ENCODE measurements around the gene TMEM14B. TPM values are rescaled to one million over a fixed set of nuclear protein-coding genes. Genes with fewer than 3 reads are reported as not detected.
"Not testable (repeated sequence)": the region's sequence is repeated elsewhere in the genome, so short reads cannot be mapped to it uniquely, and the experiment has no call there.

Gene TMEM14B
- total RNA-seq, 1 experiment from 2014 or later: 181 TPM

GRCh38 chr6:10746915-10747250 is 722 bp upstream of the TMEM14B start:
- no peak for DNase-seq (ENCODE audit: low read depth)

- no peak for DNase-seq (ENCODE audit: low read depth)
These were observed 2.1 kb downstream of the TMEM14B start for GRCh38 chr6:10749734-10750133.

GRCh38 chr6:10750568-10750967 is 3.0 kb downstream of the TMEM14B start:
- not testable (repeated sequence) for DNase-seq (ENCODE audit: low read depth)

DNA sequence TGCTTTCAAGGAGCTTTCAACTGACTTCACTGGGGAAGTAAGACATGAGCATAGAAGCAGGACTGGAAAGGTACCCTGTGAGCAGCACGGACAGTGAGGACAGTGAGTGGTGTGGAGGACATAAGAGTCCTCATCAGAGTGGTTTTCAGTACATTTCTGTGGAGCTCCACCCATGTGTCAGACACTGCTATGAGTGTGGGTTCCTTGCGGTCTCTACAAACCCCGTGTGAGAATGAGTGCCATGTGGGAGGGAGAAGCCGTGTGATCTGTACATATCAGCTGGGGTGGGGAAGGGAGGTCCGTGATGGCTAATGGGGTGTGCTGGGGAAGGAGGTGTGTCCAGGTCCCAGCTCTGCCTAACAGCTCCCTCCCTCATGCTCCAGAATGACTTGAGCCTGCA is 4.2 kb downstream of the TMEM14B start:
- not testable (repeated sequence) for DNase-seq (ENCODE audit: low read depth)

DNA sequence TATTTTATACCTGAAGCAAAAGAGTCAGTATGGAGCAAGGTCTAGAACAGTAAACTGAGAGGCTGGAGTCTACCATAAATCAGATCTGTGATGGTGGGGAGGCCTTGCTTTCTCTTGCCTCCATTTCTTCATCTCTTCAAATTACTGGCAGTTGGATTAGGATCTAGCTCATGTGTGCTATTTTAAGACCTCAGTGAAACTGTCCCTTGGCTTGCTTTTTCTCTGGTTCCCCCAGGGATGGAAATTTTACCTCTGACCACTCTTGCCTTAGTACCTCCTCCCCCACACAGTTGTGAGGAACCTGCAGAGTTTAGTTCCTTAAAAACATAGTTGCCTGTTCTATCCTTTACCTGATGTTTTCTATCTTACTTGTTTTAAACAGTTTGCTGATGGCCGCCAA is 8.5 kb downstream of the TMEM14B start:
- DNase-seq (ENCODE audit: low read depth): no peak

- peak; percentile 95 for DNase-seq (ENCODE audit: low read depth)
These were observed 11.8 kb downstream of the TMEM14B start for GRCh38 chr6:10759312-10759839.

GRCh38 chr6:10759884-10760329 is 12.3 kb downstream of the TMEM14B start:
- peak; percentile 79 for DNase-seq (ENCODE audit: low read depth)

- DNase-seq (ENCODE audit: low read depth): peak; percentile 47
These were observed 15.4 kb downstream of the TMEM14B start for GRCh38 chr6:10763006-10763405.

- DNase-seq (ENCODE audit: low read depth): no peak
These were observed 21.8 kb downstream of the TMEM14B start for GRCh38 chr6:10769419-10769818.

DNA sequence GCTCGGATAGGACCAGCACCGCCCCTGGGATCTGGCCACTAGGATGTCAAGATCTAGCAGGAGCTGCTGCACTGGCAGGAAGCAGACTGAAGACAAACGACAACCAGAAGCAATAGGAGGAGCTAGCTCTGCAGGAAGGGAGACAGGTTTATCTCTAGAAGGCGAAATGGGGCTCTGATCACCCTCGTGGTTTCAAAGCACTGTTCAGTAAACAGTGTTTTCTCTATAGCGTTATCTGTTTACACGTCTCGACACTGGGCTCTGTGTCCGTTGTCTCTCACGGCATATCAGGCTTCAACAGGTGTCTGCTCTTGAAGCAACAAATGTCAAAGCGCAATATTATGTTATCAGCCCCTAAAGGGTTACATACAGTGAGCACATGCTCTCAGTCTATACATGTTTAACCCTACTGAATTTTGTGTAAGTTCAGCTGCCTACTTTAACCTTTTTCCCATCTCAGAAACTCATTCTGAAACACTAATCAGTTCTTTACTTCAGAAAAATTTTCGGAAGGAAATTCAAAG is 23.8 kb downstream of the TMEM14B start:
- no peak for DNase-seq (ENCODE audit: low read depth)

- no peak for DNase-seq (ENCODE audit: low read depth)
These were observed 30.6 kb downstream of the TMEM14B start for GRCh38 chr6:10778230-10778629.

DNA sequence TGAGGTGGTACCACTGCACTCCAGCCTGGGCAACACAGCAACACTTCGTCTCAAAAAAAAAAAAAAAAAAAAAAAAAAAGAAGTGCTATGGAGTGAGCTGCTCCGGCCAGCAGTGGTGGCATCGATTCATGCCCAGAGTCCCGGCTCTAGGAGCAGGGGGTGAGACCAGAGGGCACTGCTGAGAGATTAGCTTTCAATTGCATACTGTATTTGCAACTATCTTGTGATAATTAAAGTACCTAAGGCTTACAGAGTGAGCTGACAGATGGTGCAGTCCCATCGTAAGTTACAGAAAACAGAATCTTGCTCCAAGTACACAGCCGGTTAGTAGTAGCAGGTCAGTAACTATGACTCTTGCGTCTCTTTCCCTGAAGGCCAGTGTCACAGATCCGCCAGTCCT is 31.5 kb downstream of the TMEM14B start:
- no peak for DNase-seq (ENCODE audit: low read depth)

DNA sequence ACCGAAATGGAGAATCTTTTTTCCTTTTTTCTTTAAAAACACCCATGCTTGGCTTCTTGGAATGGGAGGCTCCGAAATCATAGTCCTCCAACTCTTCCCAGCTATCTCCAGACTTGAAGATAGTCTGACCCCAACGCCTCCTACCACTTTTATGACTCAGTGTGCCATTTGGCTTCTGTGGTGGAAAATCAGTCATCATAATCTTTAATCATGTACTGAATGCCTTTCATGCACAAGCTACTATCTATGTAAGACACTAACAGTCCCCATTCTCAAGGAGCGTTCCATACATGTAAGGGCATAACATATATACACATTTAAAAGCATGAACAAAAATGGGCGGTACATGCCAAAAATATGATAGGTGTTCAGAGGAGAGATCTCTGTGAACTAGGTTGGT is 44.1 kb downstream of the TMEM14B start:
- no peak for DNase-seq (ENCODE audit: low read depth)

- DNase-seq (ENCODE audit: low read depth): no peak
These were observed 44.5 kb downstream of the TMEM14B start for GRCh38 chr6:10792101-10792500.

DNA sequence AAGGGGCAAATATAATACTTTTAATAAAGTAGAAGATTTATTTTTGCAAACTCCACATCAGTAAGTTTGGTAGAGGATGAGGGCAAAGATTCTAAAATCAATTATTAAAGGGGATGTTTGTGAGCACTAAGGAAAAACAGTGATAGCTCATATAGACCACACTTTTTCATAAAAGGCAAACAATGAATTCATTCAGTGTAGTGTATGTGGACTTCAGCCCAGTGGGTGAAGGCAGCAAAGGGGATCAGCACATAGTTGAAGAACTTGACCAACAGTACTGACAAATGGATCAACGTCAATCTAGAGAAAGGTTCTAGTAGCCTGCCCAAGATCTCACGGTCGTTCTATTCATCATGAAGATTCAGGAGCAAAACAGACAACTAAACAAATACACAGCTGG is 45.4 kb downstream of the TMEM14B start:
- DNase-seq (ENCODE audit: low read depth): no peak

GRCh38 chr6:10793695-10794094 is 46.1 kb downstream of the TMEM14B start:
- DNase-seq (ENCODE audit: low read depth): no peak

DNA sequence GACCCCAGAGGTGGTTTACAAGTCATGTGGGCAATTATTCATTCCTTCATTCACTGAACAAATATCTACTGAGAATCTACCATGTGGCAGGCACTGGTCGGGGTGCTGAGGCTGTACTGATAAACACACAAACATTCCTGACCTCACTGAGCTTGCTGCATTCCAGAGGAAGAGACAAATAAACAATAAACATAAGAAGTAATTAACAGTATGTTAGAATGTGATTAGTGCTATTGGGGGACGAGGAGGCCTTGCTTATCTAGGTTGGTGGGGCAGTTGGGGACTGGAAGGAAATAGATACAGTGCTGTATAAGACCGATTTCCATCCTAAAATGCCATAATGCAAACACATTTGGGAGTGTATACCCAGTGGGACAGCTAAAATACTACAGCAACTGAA is 46.6 kb downstream of the TMEM14B start:
- no peak for DNase-seq (ENCODE audit: low read depth)

GRCh38 chr6:10800810-10801209 is 53.2 kb downstream of the TMEM14B start:
- DNase-seq (ENCODE audit: low read depth): no peak

DNA sequence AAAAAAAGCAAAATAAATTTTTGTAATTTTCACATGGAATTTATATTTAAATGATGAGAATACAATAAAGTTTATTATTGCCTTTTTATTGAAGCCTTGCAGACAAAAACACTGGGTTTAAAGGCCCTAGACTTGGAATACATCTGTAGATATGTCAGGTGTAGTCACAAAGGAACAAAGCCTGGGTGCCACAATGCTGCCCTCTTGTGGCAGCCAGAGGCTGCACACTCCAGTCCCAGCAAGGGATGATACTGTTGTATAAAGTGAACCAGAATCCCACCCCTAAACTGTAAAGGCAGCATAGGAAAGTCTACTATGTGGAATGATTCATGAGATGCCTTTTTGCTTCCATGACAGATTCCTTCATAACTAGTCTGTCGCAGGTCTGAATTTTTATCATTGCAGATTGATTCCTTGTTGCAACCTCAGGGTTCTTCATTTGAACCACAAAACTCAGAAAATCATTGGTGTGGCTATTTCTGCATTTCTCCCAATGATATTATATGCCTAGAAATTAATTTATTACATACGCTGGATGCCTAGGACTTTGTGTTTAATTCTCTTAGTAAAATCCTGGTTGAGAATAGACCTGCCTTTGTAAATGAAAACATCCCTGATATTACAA is 53.7 kb downstream of the TMEM14B start:
- DNase-seq (ENCODE audit: low read depth): peak; percentile 54

Other genes starting within 250 kb of the TMEM14B start
- 6.2 and 7.9 TPM in 2 replicates for gene GCNT2, start 226.5 kb upstream of the TMEM14B start, total RNA-seq (2014; rRNA removed; shearing (Covaris generic))
- gene C6orf52, start 53.2 kb upstream of the TMEM14B start, total RNA-seq (2014; rRNA removed; shearing (Covaris generic)): 1.7 TPM in 1 of 2 replicates, not detected in the other
- 34.0 and 37.1 TPM in 2 replicates for gene PAK1IP1, start 52.8 kb upstream of the TMEM14B start, total RNA-seq (2014; rRNA removed; shearing (Covaris generic))
- gene TMEM14C, start 24.7 kb upstream of the TMEM14B start, total RNA-seq (2014; rRNA removed; shearing (Covaris generic)): 238 and 266 TPM in 2 replicates
- gene MAK, start 90.7 kb downstream of the TMEM14B start, total RNA-seq (2014; rRNA removed; shearing (Covaris generic)): not detected in 2 replicates
- not detected in 2 replicates for gene GCM2, start 134.2 kb downstream of the TMEM14B start, total RNA-seq (2014; rRNA removed; shearing (Covaris generic))
- gene SYCP2L, start 139.2 kb downstream of the TMEM14B start, total RNA-seq (2014; rRNA removed; shearing (Covaris generic)): 0.49 and 4.9 TPM in 2 replicates